ENCODE data around the gene RPS27. TPM values are rescaled to one million over a fixed set of nuclear protein-coding genes. Genes with fewer than 3 reads are reported as not detected.

Gene RPS27
- total RNA-seq, 1 donor from 2014 or later = 917 TPM

DNA sequence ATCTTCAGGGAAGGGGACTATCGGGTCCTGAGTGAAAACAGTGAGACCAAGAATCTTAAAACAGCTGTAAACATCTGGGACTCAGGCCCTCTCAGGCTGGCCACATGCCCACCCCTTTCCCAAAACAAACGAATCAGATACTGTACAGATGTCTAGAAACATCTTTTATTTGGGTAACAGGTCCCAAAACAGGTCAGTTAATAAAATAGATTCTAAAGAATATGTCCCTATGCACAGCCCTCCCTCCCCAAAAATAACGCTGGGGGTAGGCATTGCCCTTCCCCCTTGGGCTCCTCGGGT, 31.7 kb upstream of the RPS27 start:
- ATAC-seq = no peak
- intact Hi-C loops (cut with micrococcal nuclease) = no loop called here
- DNase-seq = no peak

DNA sequence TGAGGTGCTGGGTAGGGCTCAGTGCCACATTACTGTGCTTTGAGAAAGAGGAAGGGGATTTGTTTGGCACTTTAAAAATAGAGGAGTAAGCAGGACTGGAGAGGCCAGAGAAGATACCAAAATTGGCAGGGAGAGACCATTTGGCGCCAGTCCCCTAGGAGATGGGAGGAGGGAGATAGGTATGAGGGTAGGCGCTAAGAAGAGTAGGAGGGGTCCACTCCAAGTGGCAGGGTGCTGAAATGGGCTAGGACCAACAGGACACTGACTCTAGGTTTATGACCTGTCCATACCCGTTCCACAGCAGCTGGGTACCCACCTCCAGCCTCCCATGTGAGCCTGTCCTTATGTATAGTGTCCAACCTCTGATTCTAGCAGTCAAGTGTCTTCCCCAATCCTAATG, 31.1 kb upstream of the RPS27 start:
- ATAC-seq (no peak), DNase-seq (no peak)
- intact Hi-C loops (cut with micrococcal nuclease) = no loop called here

DNA sequence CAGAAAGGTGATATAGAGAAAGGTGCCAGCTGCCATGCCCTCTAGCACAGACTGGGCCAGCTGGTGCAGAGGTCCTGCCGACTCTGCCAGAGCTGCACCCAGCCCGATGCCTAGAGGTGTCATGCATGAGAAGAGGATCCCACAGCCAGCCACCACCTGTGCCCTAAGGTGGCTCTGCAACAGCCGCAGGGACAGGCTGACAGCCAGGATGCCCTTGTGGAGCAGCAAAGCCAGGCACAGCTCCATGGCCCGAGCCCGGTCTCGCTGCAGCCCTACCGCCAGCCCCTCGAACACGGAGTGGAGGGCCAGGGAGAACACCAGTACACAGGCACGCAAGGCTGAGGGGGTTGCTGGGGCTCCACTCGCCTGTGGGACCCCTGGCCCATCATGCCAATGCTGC, 30.4 kb upstream of the RPS27 start:
- ATAC-seq (no peak), DNase-seq (no peak)
- intact Hi-C loops (cut with micrococcal nuclease) = no loop called here

DNA sequence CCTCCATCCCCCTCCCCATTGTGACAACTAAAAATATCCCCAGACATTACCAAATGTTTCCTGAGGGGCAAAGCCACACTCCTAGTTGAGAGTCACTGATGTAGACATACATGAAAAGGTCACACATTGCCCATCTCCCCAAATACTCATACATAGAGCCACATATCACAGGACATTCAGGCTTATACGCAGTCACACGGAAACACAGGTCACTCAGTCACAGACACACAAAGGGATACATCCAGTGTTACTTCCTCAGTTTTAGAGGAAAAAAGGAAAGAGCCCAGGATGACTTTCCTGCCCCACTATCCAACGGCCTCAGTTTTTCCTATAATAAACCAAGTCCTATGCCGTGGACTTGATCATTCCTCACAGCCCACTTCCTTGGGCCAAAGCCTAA, 29.1 kb upstream of the RPS27 start:
- no peak for DNase-seq
- intact Hi-C loops (cut with micrococcal nuclease) = no loop called here
- ATAC-seq = no peak

DNA sequence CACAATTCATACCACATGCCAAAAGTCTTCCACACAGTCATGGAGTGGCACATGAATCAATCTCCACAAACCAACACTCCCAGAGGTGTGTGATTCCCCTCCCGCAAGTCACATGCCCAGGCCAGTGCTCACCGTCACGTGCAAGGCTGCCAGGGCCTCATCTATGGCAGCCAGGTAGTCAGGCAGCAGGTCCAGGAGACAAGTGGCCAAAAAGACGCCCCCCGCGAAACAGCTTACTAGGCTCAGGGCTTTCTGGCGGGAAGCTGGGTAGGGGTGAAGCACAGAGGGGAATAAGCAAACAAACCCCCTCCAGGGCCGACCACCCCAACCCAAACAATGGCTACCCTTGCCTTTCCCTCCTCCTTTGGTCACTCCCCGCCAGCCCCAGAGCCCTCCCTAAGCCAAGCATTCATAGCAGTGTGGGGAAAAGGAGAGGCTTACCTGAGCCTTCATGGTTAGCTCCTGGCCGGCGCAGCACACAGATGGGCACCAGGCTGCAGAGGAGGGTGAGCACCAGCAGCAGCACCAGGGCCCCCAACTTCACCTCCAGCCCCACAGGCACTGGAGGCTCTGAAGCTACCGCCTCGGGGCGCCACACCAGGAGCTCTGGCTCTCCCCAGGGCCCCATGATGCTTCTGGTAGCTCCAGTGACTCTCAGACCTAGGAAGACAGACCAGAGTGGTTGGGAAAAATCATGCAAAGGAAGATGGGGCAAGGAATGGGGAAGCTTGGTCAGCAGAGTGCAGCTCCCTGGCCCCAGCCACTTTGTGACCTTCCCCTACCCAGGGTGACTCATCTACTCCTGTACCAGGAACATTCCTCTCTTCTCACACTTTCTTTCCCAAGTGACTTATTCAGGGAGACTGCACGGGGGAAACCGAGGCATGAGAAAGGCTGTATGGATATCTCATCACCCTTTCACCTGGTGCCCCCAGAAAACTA, 28.2 kb upstream of the RPS27 start:
- intact Hi-C loops (cut with micrococcal nuclease) = no loop called here
- DNase-seq (no peak), ATAC-seq (no peak)

DNA sequence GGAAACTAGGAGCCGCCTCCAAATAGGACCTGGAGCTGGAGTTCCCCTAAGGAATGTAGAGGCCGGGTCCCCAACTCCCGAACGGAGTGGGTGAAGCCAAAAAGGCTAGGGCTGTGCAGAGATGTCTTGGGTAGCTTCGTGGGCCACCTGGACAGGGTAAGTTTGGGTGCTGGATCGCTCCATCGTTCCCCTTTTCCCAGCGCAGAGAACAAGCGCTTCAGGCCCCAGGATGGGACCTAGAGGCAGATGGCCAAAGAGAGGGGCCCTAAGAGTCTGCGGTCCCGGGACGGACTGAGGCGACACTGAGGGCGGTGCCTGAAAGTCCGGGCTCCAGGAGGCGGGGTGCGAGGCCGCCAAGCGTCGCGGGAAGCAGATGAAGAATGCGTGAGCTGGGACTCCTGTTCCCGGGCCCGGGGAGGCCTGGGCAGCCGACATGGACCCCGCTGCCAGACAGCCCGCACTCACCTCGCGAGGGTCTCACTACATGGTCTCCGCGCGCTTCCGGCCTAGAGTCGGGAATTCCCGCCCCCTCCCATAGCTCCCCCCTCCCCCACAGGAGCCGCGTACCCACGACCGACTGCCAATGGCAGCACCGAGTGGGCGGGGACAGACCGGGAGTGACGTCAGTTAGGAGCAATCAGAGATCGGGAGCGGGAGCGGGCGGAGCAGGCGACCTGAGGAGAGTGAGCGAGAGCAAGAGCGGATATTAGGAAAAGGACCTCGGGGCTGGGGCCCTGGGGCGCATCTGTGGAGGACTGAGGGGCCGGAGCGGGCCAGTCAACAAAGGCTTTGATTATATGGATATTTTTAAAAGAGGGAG, 27.3 kb upstream of the RPS27 start, which contains the start of gene SLC39A1:
TSS of gene SLC39A1 (minus strand) at position 508 of the 820 bp plus-strand sequence. CDS start 822 bp downstream, outside the sequence.
- intact Hi-C loops (cut with micrococcal nuclease) = no loop called here
- ATAC-seq = peak; percentile 79
- DNase-seq = peak; percentile 99

DNA sequence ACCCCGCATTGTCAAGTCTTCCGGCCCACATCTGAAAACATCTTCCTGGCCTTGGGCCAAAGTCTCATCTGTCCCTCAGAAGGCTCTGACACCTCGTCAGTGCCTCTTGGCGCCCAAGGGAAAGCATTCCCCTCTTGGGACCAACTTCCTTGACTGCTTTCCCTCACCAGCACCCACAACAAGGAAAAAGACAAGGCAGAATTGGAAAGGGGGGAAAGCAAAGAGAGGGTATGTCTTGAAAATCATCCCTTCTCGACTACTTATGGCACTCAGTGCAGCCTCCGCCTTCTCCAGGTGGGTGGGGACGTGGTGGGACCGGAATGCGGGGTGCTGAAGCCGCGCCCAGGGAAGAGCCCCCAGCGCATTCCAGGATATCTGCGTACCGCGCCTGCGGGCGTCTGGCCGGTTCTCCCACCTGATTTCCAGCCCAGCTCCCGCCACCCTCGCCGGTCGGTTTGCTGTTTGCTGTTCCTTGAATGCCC, 26.7 kb upstream of the RPS27 start:
- DNase-seq (peak; percentile 62), ATAC-seq (no peak)
- intact Hi-C loops (cut with micrococcal nuclease) = no loop called here

DNA sequence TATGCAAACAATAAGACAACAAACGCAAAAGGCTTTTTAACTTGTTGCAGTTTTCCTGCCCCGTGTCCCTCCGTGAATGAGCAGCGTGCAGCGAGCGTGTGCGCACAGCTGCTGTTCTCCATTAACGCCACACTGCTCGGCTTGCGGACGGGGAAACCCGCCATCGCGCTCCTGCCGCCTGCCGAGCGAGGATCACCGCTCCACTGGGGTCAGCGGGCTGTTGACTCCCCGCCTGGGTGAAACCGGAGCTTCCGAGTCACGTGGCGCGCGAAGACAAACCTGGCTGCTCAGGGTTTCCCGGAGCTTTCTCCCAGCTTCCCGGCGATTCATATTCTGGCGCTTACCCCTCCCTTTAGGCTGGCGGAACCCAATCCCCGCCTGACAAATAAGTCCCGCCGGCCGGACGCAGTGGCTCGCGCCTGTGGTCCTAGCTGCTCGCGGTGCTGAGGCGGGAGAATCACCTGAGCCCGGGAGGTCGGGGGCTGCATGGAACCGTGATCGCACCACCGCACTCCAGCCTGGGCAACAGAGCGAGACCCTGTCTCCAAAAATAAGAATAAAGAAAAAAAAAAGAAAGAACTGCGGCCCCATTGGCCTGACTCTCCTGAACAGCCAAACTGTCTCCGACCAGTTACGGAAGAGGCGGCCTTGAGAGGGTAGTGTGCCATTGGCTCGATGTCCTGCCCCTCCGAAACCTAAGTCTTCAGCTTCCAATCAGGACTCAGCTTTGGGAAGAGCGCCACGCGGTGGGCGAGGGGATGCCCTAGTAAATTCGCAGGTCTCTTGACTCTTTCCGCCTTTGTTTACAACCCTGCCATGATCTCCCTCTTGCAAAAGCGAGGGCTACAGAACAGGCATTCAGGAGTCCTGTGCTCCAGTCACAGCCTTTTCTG, 23.2 kb upstream of the RPS27 start, which contains the start of gene CREB3L4:
TSS of gene CREB3L4 (plus strand) at position 796 of the 893 bp plus-strand sequence. CDS start 624 bp downstream, outside the sequence.
- DNase-seq = peak; percentile 93
- intact Hi-C loops (cut with micrococcal nuclease) = no loop called here
- ATAC-seq = peak; percentile 84

DNA sequence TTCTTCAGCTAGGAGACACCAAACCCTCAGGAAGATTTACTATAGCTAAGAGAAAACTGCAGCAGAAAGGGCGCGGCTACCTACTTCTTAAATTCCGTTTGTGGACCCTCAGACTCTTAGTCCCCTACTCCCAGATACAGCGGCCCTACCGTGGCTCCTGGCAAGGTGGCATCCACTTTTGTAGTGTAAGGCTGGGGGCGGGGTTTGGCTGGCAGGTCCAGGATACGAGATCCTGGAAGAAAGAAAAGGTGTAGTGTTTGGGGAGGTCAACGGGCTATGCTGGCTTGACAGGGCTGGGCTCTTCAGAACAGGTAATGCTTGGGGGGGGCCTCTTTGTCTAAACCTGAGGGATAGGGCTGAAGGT, 22.6 kb upstream of the RPS27 start:
- DNase-seq (peak; percentile 59), ATAC-seq (no peak)
- intact Hi-C loops (cut with micrococcal nuclease) = no loop called here

DNA sequence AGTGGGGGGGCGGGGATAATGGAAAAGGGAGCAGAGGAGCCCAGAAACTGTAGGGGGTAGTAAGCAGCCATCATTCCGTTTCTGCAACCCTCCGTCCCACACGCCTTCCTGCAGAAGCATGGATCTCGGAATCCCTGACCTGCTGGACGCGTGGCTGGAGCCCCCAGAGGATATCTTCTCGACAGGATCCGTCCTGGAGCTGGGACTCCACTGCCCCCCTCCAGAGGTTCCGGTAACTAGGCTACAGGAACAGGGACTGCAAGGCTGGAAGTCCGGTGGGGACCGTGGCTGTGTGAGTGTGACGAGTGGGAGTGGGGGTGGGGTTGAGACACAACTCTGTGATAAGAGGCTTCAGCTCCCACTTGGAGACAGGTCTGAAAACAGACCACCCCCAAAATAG, 22.2 kb upstream of the RPS27 start:
- intact Hi-C loops (cut with micrococcal nuclease) = no loop called here
- ATAC-seq (no peak), DNase-seq (no peak)

DNA sequence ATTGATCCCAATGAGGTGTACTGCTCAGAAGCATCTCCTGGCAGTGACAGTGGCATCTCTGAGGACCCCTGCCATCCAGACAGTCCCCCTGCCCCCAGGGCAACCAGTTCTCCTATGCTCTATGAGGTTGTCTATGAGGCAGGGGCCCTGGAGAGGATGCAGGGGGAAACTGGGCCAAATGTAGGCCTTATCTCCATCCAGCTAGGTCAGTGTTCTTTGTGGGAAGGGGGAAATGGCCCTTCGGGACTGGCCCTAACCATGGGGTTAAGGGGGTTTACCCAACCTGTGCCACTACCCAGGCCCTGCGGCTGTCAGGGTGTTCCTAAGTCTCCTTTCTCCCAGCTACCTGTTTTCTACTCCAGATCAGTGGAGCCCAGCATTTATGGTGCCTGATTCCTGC, 21.6 kb upstream of the RPS27 start:
- ATAC-seq (no peak), DNase-seq (no peak)
- intact Hi-C loops (cut with micrococcal nuclease) = no loop called here

DNA sequence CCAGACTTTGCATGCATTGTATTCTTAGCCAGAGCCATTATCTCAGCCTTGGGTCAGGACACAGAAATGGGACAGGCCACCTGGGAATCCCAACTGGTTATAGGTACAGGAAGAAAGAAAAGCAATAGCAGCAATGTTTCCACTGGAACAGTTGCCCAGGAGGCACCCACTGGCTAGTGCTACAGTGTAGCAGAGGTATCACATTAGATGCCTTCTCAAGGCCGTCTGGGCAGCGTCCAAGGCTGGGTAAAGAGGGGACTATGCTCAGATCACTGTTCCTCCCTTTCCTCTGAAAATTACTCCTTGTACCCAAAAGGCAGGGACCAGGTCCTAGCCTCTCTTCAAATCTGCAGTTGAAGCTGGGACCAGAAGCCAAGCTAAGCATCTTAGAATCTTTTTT, 20.2 kb upstream of the RPS27 start:
- no peak for ATAC-seq
- no peak for DNase-seq
- intact Hi-C loops (cut with micrococcal nuclease) = loop anchor here (10.0 kb wide), 1 partner anchor 176 kb away; no protein-coding TSS in a partner anchor

DNA sequence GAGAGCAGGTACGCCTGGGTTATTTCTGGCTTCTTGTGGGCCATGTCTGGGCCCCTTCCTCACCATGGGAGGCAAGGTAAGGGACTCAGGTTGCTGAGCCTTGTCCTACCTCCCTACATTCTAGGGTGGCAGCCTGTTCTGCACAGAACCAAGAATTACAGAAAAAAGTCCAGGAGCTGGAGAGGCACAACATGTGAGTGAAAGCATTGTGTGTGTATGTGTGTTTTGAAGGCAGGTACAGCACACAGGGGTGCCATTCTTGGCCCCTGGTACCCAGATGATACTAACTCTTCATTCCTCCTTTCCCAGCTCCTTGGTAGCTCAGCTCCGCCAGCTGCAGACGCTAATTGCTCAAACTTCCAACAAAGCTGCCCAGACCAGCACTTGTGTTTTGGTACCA, 17.5 kb upstream of the RPS27 start:
- intact Hi-C loops (cut with micrococcal nuclease) = loop anchor here (10.0 kb wide), 1 partner anchor 178 kb away; no protein-coding TSS in a partner anchor
- DNase-seq = no peak
- no peak for ATAC-seq

DNA sequence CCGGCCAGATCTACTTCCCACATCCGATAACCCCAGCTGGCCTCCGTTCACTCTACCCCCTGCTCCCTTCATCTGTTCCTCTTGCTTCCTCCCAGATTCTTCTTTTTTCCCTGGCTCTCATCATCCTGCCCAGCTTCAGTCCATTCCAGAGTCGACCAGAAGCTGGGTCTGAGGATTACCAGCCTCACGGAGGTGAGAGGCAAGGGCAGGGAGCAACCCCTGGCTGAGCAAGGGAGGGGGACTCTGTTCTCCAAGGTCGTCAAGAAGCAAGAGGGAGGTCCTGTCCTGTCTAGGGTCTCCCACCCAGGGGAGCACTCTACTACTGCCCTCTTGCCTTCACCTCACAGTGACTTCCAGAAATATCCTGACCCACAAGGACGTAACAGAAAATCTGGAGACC, 17.0 kb upstream of the RPS27 start:
- ATAC-seq (no peak), DNase-seq (no peak)
- intact Hi-C loops (cut with micrococcal nuclease) = loop anchor here (10.0 kb wide), 1 partner anchor 179 kb away; no protein-coding TSS in a partner anchor

DNA sequence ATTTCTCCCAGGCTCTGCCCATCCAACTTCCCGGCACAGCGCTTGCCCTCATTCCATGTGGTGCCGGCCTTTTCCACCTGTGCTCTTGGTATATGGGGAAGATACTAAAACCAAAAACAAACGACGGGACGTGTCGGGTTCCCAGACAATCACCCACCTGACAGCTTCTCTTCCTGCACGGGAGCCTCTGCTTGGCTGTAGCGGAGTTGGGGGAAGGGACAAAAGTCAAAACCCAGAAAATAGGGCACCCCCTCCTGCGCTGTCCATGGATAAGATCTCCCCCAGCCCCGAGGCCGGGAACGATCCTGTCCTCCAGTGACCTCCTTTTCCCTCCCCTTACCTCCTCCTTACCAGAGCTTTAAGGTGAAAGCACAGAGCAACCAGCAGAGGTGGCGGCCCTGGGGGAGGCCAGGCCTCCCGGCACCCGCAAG, 13.7 kb upstream of the RPS27 start:
- DNase-seq (no peak), ATAC-seq (no peak)
- intact Hi-C loops (cut with micrococcal nuclease) = loop anchor here (10.0 kb wide), 1 partner anchor 182 kb away; no protein-coding TSS in a partner anchor

DNA sequence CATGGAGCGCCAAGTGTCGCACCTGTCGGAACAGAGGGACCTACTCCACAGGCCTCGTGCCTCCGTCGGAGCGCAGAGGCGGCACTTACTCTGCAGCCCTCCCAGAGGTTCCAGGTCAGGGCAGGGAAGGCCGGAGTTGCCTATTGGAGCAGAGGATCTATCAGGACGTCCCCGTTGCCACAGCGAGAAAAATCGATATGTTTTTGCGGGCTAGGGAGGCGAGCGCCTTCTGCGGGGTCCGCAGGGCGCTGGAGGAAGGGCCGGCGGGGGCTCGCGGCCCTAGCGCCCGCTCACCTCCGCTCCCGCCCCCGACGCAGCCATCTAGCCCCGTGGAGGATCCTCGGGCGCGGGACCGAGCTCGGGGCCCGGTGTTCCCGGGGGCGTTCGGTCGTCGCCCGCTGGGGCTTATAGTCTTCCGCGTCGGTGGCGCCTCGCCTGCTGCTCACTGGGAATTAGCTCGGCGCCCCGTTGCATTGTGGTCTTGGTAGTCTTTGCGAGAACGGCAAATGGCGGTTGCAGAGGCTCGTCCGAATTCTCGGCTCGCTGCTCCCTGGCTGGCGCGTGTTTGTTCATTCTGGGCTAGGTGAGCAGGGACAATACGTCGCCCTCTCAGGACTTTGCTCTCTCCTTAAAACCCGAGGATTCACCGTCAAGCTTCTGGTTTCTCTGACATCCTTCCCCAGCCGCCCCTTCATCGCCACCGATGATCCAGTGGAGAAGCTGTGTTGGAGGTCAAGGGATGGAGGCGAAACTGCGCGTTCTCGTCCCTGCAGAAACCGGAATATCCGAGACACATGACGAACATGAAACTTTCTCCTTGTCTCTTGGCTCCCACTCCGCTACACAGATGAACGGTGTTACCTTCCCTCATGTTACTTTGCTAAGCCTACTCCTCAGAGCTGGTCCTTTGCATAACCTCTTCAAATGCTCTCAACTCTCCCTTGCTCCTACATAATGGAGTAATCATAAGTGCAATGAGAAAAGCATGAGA, 13.0 kb upstream of the RPS27 start, which contains the start of gene JTB:
TSS of gene JTB (minus strand) at position 425 of the 991 bp plus-strand sequence. CDS start at position 3, 422 bp downstream.
- intact Hi-C loops (cut with micrococcal nuclease) = loop anchor here (10.0 kb wide), 1 partner anchor 183 kb away; no protein-coding TSS in a partner anchor
- DNase-seq (peak; percentile 92), ATAC-seq (peak; percentile 96)

DNA sequence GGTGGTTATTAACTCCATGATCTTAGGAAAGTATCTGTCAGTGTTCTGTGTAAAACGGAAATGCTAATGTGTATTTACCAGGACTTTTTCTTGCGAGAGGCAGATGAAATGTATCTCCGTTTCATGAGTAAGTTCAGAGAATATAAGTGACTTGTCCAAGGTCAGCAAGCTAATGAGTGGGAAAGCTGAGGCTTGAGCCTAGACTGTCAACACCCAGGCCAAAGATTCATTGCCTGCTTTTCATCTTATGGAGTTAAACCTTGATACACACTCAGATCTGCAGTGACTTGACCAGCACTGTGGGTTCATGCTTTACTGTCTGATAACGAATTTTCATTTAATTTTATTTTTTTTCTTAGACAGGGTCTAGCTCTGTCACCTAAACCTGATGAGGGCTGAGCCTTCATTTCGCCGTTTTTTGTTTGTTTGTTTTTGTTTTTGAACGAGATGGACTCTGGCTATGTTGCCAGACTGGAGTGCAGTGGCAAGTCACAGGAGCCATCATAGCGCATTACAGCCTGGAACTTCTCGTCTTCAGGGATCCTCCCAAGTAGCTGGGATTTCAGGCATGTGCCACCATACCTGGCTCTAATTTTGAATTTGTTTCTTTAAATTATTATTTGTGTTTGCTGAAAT, 12.2 kb upstream of the RPS27 start:
- ATAC-seq (no peak), DNase-seq (no peak)
- intact Hi-C loops (cut with micrococcal nuclease) = loop anchor here (10.0 kb wide), 1 partner anchor 184 kb away; no protein-coding TSS in a partner anchor
